IPS-20b (cell line): ENCODE results near the gene KERA.
"Not testable (repeated sequence)": the region's sequence is repeated elsewhere in the genome, so short reads cannot be mapped to it uniquely, and the experiment has no call there.

Experiments used
- H3K27ac ChIP-seq: one replicate; pipeline ENCODE4 v1.5.1; 2013; ENCODE audit warnings: low read length
- H3K27me3 ChIP-seq: 2 replicates; pipeline ENCODE4 v1.6.1; 2013; ENCODE audit warnings: mild to moderate bottlenecking, low read length, inconsistent platforms; ENCODE audit not compliant: insufficient read depth
- H3K36me3 ChIP-seq: 2 replicates; pipeline ENCODE4 v1.6.1; 2013; ENCODE audit warnings: low read depth, mild to moderate bottlenecking, inconsistent platforms, low read length, moderate library complexity; ENCODE audit not compliant: insufficient read depth
- H3K4me1 ChIP-seq: 2 replicates; pipeline ENCODE4 v1.6.1; 2013; ENCODE audit warnings: mild to moderate bottlenecking, control low read depth, inconsistent platforms, low read length, moderate library complexity; ENCODE audit not compliant: insufficient read depth
- H3K4me3 ChIP-seq: 2 replicates; pipeline ENCODE4 v1.5.1; 2013; ENCODE audit warnings: mild to moderate bottlenecking, low read length, inconsistent platforms
- H3K9ac ChIP-seq: 2 replicates; pipeline ENCODE4 v1.6.1; 2013; ENCODE audit warnings: low read depth, mild to moderate bottlenecking, inconsistent platforms, low read length, moderate library complexity
- H3K9me3 ChIP-seq: 2 replicates; pipeline ENCODE4 v1.6.1; 2013; ENCODE audit warnings: mild to moderate bottlenecking, low read depth, low read length, inconsistent platforms; ENCODE audit not compliant: insufficient read depth

The KERA gene

DNA sequence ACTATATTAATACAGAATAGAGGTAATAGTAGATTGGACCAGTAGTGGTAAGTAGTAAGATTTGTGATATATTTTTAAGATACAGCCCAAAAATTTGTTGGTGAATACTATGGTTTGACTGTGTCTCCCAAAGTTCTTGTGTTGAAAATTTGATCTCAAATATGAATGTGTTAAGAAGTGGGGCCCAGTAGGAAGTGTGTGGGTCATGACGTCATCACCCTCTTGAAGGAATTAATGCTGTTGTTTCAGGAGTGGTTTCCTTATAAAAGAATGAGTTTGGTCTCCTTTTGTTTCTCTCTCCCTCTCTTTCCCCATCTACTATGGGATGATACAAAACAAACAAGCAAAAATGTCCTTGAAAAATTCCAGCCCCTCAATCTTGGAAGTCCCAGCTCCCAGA is 37.1 kb upstream of the KERA start:
- Histone ChIP-seq H3K36me3 (no peaks in the 10 kb centered on the region), H3K27ac (no peak overlapping the region), H3K9ac (no peak overlapping the region)

DNA sequence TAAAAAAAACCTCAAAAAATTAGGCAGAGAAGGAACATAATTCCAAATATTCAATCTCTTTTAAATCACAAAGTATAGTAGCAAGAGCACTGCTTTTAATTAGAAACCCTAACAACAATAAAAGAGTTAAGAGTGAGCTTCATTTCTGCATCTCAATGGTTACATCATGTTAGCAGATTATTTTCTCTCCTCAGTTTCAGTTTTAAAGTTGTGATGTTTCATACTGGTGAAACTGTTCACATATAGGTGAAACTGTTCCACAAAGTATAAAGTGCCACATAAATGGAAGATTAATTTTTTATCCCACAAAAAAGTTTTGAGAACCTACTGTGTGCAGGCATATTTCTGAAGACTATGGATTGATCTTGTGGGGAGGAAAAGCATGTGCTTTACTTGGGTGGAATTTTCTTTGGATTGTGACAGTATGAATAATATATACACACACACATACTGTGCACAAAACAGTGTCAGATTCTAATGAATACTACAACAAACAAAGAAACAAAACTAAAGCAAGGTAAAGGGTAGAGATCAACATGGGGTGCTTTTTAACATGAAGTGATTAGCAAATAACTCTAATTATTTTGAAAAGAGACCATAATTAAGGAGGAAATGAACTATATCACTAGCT is 36.3 kb upstream of the KERA start:
- Histone ChIP-seq H3K36me3 (no peaks in the 10 kb centered on the region), H3K9me3 (peaks cover 9% of the 10 kb centered on the region), H3K9ac (no peak overlapping the region), H3K4me3 (no peak overlapping the region), H3K27me3 (no peaks in the 10 kb centered on the region), H3K4me1 (no peaks in the 10 kb centered on the region), H3K27ac (no peak overlapping the region)

More for the DNA sequence above, 37.1 kb upstream of the KERA start:
- Histone ChIP-seq H3K27me3 (no peaks in the 10 kb centered on the region), H3K4me3 (no peak overlapping the region), H3K9me3 (peaks cover 1% of the 10 kb centered on the region; the same call in 1 of the 2 replicates), H3K4me1 (no peaks in the 10 kb centered on the region)

DNA sequence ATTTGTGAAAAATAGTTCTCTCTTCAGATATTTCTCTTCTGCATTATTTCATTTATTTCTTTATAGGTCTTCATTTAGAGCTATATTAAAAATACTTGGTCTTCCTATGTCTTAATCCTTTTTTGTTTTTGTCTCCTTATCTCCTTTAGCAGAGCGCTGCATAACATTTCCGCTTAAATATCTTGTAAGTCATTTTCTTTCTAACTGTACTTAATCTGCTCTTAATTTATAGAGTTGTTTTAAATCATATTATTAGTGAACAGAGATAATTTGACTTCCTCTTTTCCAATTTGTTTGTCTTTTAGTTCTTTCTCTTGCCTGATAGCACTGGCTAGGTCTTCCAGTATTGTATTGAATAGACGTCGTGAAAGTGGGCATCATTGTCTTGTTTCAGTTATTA is 35.5 kb upstream of the KERA start:
- Histone ChIP-seq H3K9ac (no peak overlapping the region), H3K36me3 (no peaks in the 10 kb centered on the region), H3K4me3 (no peak overlapping the region), H3K4me1 (no peaks in the 10 kb centered on the region), H3K27ac (no peak overlapping the region), H3K27me3 (no peaks in the 10 kb centered on the region), H3K9me3 (peaks cover 17% of the 10 kb centered on the region)

DNA sequence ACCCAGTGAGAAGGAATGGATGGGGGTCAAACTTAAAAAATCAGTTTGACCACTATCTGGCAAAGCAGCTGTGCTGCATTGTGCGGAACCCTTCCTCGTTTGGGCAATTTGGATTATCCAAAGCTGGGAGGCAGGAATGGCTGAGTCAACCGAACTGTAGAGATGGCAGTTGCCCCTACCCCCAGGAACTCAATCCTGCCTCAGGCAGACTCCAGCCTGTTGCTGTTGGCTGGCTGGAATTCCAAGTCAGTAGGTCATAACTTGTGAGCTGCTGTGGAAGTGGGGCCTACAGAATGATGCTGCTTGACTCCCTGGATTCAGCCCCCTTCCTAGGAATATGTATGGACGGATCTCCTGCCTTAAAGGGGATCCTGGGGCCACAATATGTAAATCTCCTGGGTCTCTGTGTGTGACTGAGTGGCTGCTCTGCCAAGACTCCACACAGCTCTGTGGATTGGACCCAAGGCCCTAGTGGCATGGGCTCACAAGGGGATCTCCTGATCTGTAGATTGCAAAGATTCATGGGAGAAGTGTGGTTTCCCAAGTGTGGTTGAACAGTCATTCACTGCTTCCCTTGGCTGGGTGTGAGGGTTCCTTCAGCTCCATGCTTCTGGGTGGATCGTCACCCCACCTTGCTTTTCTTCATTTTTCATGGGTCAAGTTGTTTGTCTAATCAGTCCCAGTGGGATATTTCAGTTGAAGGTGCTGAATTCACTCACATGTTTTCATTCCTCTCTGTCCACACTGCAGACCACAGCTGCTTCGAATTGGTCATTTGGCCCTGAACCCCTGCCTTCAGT is 34.3 kb upstream of the KERA start:
- Histone ChIP-seq H3K4me3 (no peak overlapping the region), H3K36me3 (no peaks in the 10 kb centered on the region), H3K4me1 (no peaks in the 10 kb centered on the region), H3K9ac (no peak overlapping the region), H3K9me3 (peaks cover 21% of the 10 kb centered on the region), H3K27ac (no peak overlapping the region), H3K27me3 (no peaks in the 10 kb centered on the region)

DNA sequence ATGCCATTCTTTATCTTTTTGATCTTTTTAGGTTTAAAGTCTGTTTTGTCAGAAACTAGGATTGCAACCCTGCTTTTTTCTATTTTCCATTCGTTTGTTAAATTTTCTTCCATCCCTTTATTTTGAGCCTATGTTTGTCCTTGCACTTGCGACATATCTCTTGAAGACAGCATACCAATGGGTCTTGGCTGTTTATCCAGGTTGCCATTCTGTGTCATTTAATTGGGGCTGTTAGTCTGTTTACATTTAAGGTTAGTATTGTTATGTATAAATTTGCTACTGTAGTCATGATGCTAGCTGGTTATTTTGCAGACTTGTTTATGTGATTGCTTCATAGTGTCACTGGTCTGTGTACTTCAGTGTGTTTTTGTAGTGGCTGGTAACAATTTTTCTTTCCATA is 32.1 kb upstream of the KERA start:
- H3K9me3 ChIP-seq: peaks cover 21% of the 10 kb centered on the region
- not testable (repeated sequence) for H3K4me3 ChIP-seq, H3K4me1 ChIP-seq, H3K27me3 ChIP-seq, H3K27ac ChIP-seq, H3K9ac ChIP-seq, H3K36me3 ChIP-seq

DNA sequence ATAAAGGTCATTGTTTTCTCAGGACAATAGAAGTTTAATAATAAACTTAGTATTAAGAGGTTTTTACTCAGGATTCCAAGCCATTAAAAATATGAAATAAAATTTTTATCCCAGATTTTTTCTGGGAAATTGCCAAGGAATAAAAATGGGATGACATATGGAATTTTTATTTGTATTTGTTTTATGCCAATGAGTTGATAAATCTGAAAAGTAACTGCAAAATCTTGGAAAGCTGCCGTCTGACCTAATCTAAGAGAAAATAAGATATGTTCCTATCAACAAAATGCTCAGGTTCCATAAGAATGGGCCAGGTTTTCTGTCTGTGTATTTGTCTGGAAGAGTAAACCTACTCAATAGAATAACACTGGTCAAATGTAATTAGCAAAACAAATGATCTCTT is 22.2 kb upstream of the KERA start:
- H3K27me3 ChIP-seq: no peaks in the 10 kb centered on the region
- no peaks in the 10 kb centered on the region for H3K9me3 ChIP-seq
- H3K36me3 ChIP-seq: no peaks in the 10 kb centered on the region
- H3K4me3 ChIP-seq: no peak overlapping the region
- no peak overlapping the region for H3K9ac ChIP-seq
- H3K27ac ChIP-seq: no peak overlapping the region
- peaks cover 5% of the 10 kb centered on the region for H3K4me1 ChIP-seq

DNA sequence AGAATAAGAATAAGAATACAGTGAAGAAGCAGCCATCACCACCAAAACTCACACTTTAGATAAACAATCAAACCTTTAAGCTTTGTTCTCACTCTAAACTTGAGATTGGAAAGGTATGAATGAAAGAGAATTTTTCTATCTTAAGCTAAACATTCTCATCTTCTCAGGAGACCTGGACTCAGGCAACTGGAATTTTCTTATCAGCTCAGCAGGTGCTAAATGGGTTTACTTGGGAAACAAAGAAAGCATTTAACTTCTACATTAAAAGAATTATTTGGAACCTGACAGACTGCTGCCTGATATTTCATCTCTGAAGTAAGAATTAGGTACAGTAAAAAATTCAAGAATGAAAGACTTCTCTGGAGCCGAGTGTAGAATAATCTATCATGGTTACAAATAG is 20.7 kb upstream of the KERA start:
- Histone ChIP-seq H3K9ac (no peak overlapping the region), H3K9me3 (no peaks in the 10 kb centered on the region), H3K36me3 (no peaks in the 10 kb centered on the region), H3K27ac (no peak overlapping the region), H3K27me3 (no peaks in the 10 kb centered on the region), H3K4me3 (no peak overlapping the region), H3K4me1 (peaks cover 5% of the 10 kb centered on the region)

DNA sequence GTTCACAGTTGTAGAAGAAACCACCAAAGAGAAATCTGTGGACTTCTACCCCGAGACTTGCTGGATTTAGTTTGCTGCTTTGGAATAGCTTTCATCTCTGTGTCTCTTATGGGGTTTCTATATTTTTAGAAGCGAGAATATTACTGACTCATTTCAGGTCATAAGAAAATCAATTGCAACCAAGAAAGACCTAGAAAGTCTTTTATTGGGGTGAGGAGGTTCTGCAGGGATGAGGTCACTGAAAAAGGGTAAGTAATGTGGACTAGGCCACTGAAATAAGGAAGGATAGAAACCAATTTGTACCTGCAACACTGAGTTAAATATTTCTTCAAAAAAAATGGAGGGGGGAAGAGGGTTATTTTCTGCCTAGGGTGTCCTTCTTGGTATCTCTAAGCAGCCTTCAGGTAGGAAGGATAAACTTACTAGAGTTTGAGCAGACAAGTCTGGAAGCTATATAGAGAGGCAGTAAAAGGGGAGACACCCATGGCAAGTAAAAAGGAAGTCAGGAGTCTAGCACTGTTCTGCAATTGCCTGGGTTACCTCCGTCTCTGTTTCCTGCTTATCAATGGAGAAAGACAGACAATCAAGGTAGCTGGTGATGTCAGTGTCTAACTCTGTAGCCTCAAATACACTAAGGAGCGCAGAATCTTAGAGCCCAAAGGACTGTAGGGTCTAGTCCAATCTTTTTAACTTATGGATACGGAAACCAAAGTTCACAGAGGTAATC is 19.6 kb upstream of the KERA start:
- H3K9me3 ChIP-seq: no peaks in the 10 kb centered on the region
- H3K36me3 ChIP-seq: no peaks in the 10 kb centered on the region

DNA sequence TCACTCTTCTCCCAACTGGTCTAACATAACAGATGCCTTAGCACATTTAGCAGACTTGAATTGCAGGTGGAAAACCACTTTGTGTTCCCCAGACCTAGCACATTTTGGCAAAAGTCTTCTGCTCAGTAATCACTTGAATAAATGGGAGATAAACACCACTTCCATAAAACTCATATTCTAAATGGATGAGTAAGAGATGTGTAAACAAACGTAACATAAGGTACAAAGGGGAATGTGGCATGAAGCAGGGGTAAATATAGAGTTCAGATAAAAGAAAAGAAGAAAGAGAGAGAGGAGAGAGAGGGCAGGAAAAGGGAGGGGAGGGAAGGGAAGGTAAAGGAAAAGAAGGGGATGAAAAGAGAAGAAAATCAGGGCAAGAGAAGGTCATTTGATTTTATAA is 17.0 kb upstream of the KERA start:
- Histone ChIP-seq H3K9me3 (no peaks in the 10 kb centered on the region), H3K4me1 (no peaks in the 10 kb centered on the region; the same call in 1 of the 2 replicates), H3K27me3 (no peaks in the 10 kb centered on the region), H3K9ac (no peak overlapping the region), H3K4me3 (no peak overlapping the region), H3K36me3 (no peaks in the 10 kb centered on the region), H3K27ac (no peak overlapping the region)

More for the DNA sequence above, 19.6 kb upstream of the KERA start:
- Histone ChIP-seq H3K27me3 (no peaks in the 10 kb centered on the region), H3K4me1 (peaks cover 5% of the 10 kb centered on the region), H3K4me3 (no peak overlapping the region), H3K27ac (no peak overlapping the region), H3K9ac (no peak overlapping the region)

DNA sequence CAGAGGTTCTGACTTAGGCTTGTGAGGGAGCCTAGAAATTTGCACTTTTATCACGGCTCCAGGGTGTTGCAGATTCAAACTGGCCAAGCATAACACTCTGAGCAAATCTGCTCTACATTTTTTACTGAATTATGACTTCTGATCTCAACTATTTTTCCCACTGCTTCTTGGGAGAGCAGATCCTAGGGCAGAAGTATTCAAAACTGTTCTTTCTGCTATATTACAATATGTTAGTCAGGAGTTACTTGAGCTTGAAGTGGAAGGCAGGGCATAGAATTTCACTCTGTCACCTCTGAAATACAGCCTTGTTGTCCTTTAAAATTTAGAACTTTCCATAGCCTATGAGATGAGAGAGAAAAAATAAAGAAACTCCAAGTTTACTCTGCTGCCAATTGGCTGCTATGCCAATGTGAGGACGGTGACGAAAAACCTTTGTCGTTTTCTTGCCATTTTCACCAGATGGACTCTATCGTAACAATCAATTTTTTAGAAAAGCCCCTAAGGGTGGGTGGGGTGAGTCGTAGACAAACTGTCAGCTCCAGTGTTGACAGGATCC is 16.4 kb upstream of the KERA start:
- Histone ChIP-seq H3K4me3 (no peak overlapping the region), H3K4me1 (no peaks in the 10 kb centered on the region), H3K27me3 (no peaks in the 10 kb centered on the region), H3K9me3 (no peaks in the 10 kb centered on the region), H3K36me3 (no peaks in the 10 kb centered on the region), H3K27ac (no peak overlapping the region), H3K9ac (no peak overlapping the region)

DNA sequence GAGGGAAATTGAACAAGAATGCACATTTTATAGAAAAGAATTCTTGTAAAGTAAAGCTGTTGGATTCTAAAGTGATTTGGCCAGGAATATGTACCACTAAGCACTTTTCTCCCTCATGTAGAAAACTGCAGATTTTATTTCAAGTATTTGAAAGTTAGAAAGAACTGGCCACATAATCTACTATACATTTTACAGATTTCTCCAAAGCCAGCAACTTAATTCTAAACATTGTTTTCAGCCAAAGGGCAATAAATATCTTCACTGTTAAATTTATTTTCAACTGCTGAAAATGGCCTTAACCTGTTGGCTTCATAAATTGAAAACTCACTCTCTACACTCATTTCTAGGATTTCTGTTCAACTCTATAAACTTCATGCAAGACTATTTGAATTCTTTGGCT is 15.6 kb upstream of the KERA start:
- Histone ChIP-seq H3K36me3 (no peaks in the 10 kb centered on the region), H3K9me3 (no peaks in the 10 kb centered on the region), H3K9ac (no peak overlapping the region), H3K27ac (no peak overlapping the region), H3K4me1 (no peaks in the 10 kb centered on the region), H3K4me3 (no peak overlapping the region), H3K27me3 (no peaks in the 10 kb centered on the region)
